Nephron (organoid): ENCODE data around the gene KIAA1217.
A peak's percentile ranks its signal among the peaks of the same experiment; 100 is the strongest.

Experiments used
- H3K27ac Mint-ChIP-seq, 3 experiments: 2 replicates each; pipeline ENCODE4 v1.8.0; 2020; ENCODE audit warnings: mixed read lengths in 3 of 3, mild to moderate bottlenecking in 2 of 3, moderate library complexity in 1 of 3
- H3K27me3 Mint-ChIP-seq: 2 replicates; pipeline ENCODE4 v1.8.0; 2021; ENCODE audit warnings: low read depth, mild to moderate bottlenecking, moderate library complexity, mixed read lengths
- H3K36me3 Mint-ChIP-seq: 2 replicates; pipeline ENCODE4 v1.8.0; 2020; ENCODE audit warnings: low read depth, mixed read lengths
- H3K4me1 Mint-ChIP-seq: 2 replicates; pipeline ENCODE4 v1.8.0; 2020; ENCODE audit warnings: mixed read lengths
- H3K4me3 Mint-ChIP-seq, 3 experiments: 2 replicates each; pipeline ENCODE4 v1.8.0; 2020; ENCODE audit warnings: mild to moderate bottlenecking in 3 of 3, mixed read lengths in 3 of 3, moderate library complexity in 2 of 3
- H3K9me3 Mint-ChIP-seq: 2 replicates; pipeline ENCODE4 v1.8.0; 2020; ENCODE audit warnings: mixed read lengths
- CTCF ChIP-seq, 3 experiments: fragments of 200-600 bp; sonication (generic); IDR thresholded peaks; one replicate each; pipeline ENCODE4 v1.5.0; 2021; ENCODE audit warnings: antibody characterized with exemption in 3 of 3; ENCODE audit not compliant: unreplicated experiment in 3 of 3

The KIAA1217 gene

GRCh38 chr10:24360282-24361127 is 151.6 kb downstream of the KIAA1217 start:
- peak; percentile 75 to 81 (median 76) for TF ChIP-seq CTCF (IDR thresholded peaks at IDR 0.05; ENCODE audit: unreplicated experiment in 3 of 3)
- Mint-ChIP-seq H3K4me1 (peaks cover 30% of the 10 kb centered on the region), H3K4me3 (no peak overlapping the region), H3K9me3 (no peaks in the 10 kb centered on the region), H3K27me3 (no peaks in the 10 kb centered on the region), H3K36me3 (peaks cover 7% of the 10 kb centered on the region), H3K27ac (peak overlapping the region; percentile 63 to 79 (median 67))

- H3K27me3 Mint-ChIP-seq, result no peaks in the 10 kb centered on the region
- H3K4me1 Mint-ChIP-seq, result peaks cover 13% of the 10 kb centered on the region
- no peak overlapping the region for H3K27ac Mint-ChIP-seq
- no peaks in the 10 kb centered on the region for H3K9me3 Mint-ChIP-seq
- H3K4me3 Mint-ChIP-seq, result no peak overlapping the region
- TF ChIP-seq CTCF (IDR thresholded peaks at IDR 0.05; ENCODE audit: unreplicated experiment in 3 of 3), result no peak
- peaks cover 16% of the 10 kb centered on the region for H3K36me3 Mint-ChIP-seq
These were observed 154.1 kb downstream of the KIAA1217 start for GRCh38 chr10:24363070-24363469.

GRCh38 chr10:24367688-24368087 is 158.8 kb downstream of the KIAA1217 start:
- H3K9me3 Mint-ChIP-seq, result peaks cover 4% of the 10 kb centered on the region
- no peak for TF ChIP-seq CTCF (IDR thresholded peaks at IDR 0.05; ENCODE audit: unreplicated experiment in 3 of 3)
- peaks cover 57% of the 10 kb centered on the region for H3K36me3 Mint-ChIP-seq
- no peaks in the 10 kb centered on the region for H3K4me1 Mint-ChIP-seq
- no peak overlapping the region for H3K4me3 Mint-ChIP-seq
- no peak overlapping the region for H3K27ac Mint-ChIP-seq
- no peaks in the 10 kb centered on the region for H3K27me3 Mint-ChIP-seq

- Mint-ChIP-seq H3K9me3 (peaks cover 4% of the 10 kb centered on the region), H3K4me1 (peaks cover 7% of the 10 kb centered on the region), H3K27ac (no peak overlapping the region), H3K36me3 (peaks cover 72% of the 10 kb centered on the region), H3K4me3 (no peak overlapping the region), H3K27me3 (no peaks in the 10 kb centered on the region)
- no peak for TF ChIP-seq CTCF (IDR thresholded peaks at IDR 0.05; ENCODE audit: unreplicated experiment in 3 of 3)
These were observed 161.9 kb downstream of the KIAA1217 start for GRCh38 chr10:24370877-24371276.

- Mint-ChIP-seq H3K36me3 (peaks cover 74% of the 10 kb centered on the region), H3K4me3 (no peak overlapping the region), H3K4me1 (peaks cover 7% of the 10 kb centered on the region), H3K9me3 (peaks cover 4% of the 10 kb centered on the region), H3K27ac (no peak overlapping the region), H3K27me3 (no peaks in the 10 kb centered on the region)
- TF ChIP-seq CTCF (IDR thresholded peaks at IDR 0.05; ENCODE audit: unreplicated experiment in 3 of 3), result no peak
These were observed 162.5 kb downstream of the KIAA1217 start for GRCh38 chr10:24371396-24371795.
